ENCODE data around the gene SORL1. TPM values are rescaled to one million over a fixed set of nuclear protein-coding genes. Genes with fewer than 3 reads are reported as not detected.

SORL1 gene
- total RNA-seq, 1 donor from 2014 or later, result 4.6 TPM

- Mint-ChIP-seq H3K27me3 (ENCODE audit: unreplicated experiment) (peaks cover 2% of the 10 kb centered on the region), H3K9me3 (ENCODE audit: unreplicated experiment) (no peaks in the 10 kb centered on the region), H3K36me3 (ENCODE audit: low read depth, unreplicated experiment) (no peaks in the 10 kb centered on the region), H3K27ac (ENCODE audit: unreplicated experiment) (no peak overlapping the region), H3K4me1 (ENCODE audit: unreplicated experiment) (peaks cover 14% of the 10 kb centered on the region), H3K4me3 (ENCODE audit: unreplicated experiment) (no peak overlapping the region)
- no peak for TF ChIP-seq CTCF (IDR thresholded peaks at IDR 0.05; ENCODE audit: unreplicated experiment)
- DNase-seq (ENCODE audit: low spot score), result no peak
These were observed 65.9 kb downstream of the SORL1 start for GRCh38 chr11:121517996-121518395.

GRCh38 chr11:121520243-121521144 is 68.4 kb downstream of the SORL1 start:
- Mint-ChIP-seq H3K4me3 (ENCODE audit: unreplicated experiment) (no peak overlapping the region), H3K4me1 (ENCODE audit: unreplicated experiment) (peaks cover 14% of the 10 kb centered on the region), H3K27me3 (ENCODE audit: unreplicated experiment) (peaks cover 2% of the 10 kb centered on the region), H3K36me3 (ENCODE audit: low read depth, unreplicated experiment) (peaks cover 4% of the 10 kb centered on the region), H3K9me3 (ENCODE audit: unreplicated experiment) (no peaks in the 10 kb centered on the region), H3K27ac (ENCODE audit: unreplicated experiment) (no peak overlapping the region)
- no peak for TF ChIP-seq CTCF (IDR thresholded peaks at IDR 0.05; ENCODE audit: unreplicated experiment)
- DNase-seq (ENCODE audit: low spot score), result no peak

- no peaks in the 10 kb centered on the region for H3K9me3 Mint-ChIP-seq (ENCODE audit: unreplicated experiment)
- H3K27ac Mint-ChIP-seq (ENCODE audit: unreplicated experiment), result no peak overlapping the region
- peaks cover 4% of the 10 kb centered on the region for H3K36me3 Mint-ChIP-seq (ENCODE audit: low read depth, unreplicated experiment)
- no peak for DNase-seq (ENCODE audit: low spot score)
- H3K4me3 Mint-ChIP-seq (ENCODE audit: unreplicated experiment), result no peak overlapping the region
- H3K27me3 Mint-ChIP-seq (ENCODE audit: unreplicated experiment), result peaks cover 2% of the 10 kb centered on the region
- peaks cover 14% of the 10 kb centered on the region for H3K4me1 Mint-ChIP-seq (ENCODE audit: unreplicated experiment)
- no peak for TF ChIP-seq CTCF (IDR thresholded peaks at IDR 0.05; ENCODE audit: unreplicated experiment)
These were observed 69.3 kb downstream of the SORL1 start for GRCh38 chr11:121521145-121522042.

- H3K4me3 Mint-ChIP-seq (ENCODE audit: unreplicated experiment), result no peak overlapping the region
- H3K4me1 Mint-ChIP-seq (ENCODE audit: unreplicated experiment), result peaks cover 14% of the 10 kb centered on the region
- peaks cover 2% of the 10 kb centered on the region for H3K27me3 Mint-ChIP-seq (ENCODE audit: unreplicated experiment)
- H3K36me3 Mint-ChIP-seq (ENCODE audit: low read depth, unreplicated experiment), result peaks cover 4% of the 10 kb centered on the region
- H3K9me3 Mint-ChIP-seq (ENCODE audit: unreplicated experiment), result no peaks in the 10 kb centered on the region
- no peak for DNase-seq (ENCODE audit: low spot score)
- H3K27ac Mint-ChIP-seq (ENCODE audit: unreplicated experiment), result no peak overlapping the region
- TF ChIP-seq CTCF (IDR thresholded peaks at IDR 0.05; ENCODE audit: unreplicated experiment), result no peak
These were observed 70.2 kb downstream of the SORL1 start for GRCh38 chr11:121522043-121522941.
